CD4-positive, alpha-beta T cell (primary cell): Measurements from ENCODE around the gene MTX3. TPM values are rescaled to one million over a fixed set of nuclear protein-coding genes. Genes with fewer than 3 reads are reported as not detected.

ENCODE experiments used
- ATAC-seq: fragments of 200-7000 bp; cut with Tn5 transposase; one replicate; pipeline ENCODE4 v1.10.0; 2022; ENCODE audit warnings: mild to moderate bottlenecking; ENCODE audit not compliant: poor library complexity
- CTCF ChIA-PET: fragments of 350-600 bp; sonication (Branson Sonifier 250); formaldehyde crosslinking; loops from one replicate; lab custom pipeline; 2021; ENCODE audit warnings: antibody characterized with exemption, inconsistent platforms; lab: Charles Lee
- POLR2A ChIA-PET: fragments of 350-600 bp; sonication (Branson Sonifier 250); formaldehyde crosslinking; loops from one replicate; lab custom pipeline; 2021; ENCODE audit warnings: antibody characterized with exemption, inconsistent platforms; lab: Charles Lee
- DNase-seq, 14 experiments: peaks; one replicate each; pipeline ENCODE4 v3.0.0-alpha.2; 2013 to 2020; ENCODE audit warnings: mixed read lengths in 2 of 14
- H3K27ac ChIP-seq, 2 donors: one replicate each; pipeline versions ENCODE4 v1.5.1 to v1.7.0; 2013; ENCODE audit warnings: low read length in 2 of 2, low read depth in 1 of 2, mild to moderate bottlenecking in 1 of 2
- H3K27me3 ChIP-seq, 2 experiments: 1 replicate in 1 of 2; 2 replicates in 1 of 2; pipeline versions ENCODE4 v1.6.1 to v1.7.0; 2013; ENCODE audit warnings: low read length in 2 of 2, control low read depth in 1 of 2, mild to moderate bottlenecking in 1 of 2, moderate library complexity in 1 of 2; ENCODE audit not compliant: insufficient read depth in 2 of 2, control insufficient read depth in 1 of 2
- H3K36me3 ChIP-seq: one replicate; pipeline ENCODE4 v1.6.1; 2013; ENCODE audit warnings: low read length, control low read depth; ENCODE audit not compliant: insufficient read depth
- H3K4me1 ChIP-seq: one replicate; pipeline ENCODE4 v1.6.1; 2013; ENCODE audit warnings: low read length, control low read depth; ENCODE audit not compliant: insufficient read depth
- H3K4me3 ChIP-seq: one replicate; pipeline ENCODE4 v1.5.1; 2013; ENCODE audit warnings: mild to moderate bottlenecking, low read length, moderate library complexity
- H3K9me3 ChIP-seq, 2 experiments: 1 replicate in 1 of 2; 2 replicates in 1 of 2; pipeline versions ENCODE4 v1.6.1 to v1.7.0; 2013; ENCODE audit warnings: low read length in 2 of 2, mild to moderate bottlenecking in 2 of 2, control low read depth in 1 of 2, moderate library complexity in 1 of 2; ENCODE audit not compliant: control insufficient read depth in 1 of 2, insufficient read depth in 1 of 2
- H3K27ac Mint-ChIP-seq: one replicate; pipeline ENCODE4 v1.8.0; 2020; ENCODE audit warnings: mixed read lengths
- H3K27me3 Mint-ChIP-seq: one replicate; pipeline ENCODE4 v1.8.0; 2021; ENCODE audit warnings: mixed read lengths
- H3K36me3 Mint-ChIP-seq: one replicate; pipeline ENCODE4 v1.8.0; 2021; ENCODE audit warnings: low read depth, mixed read lengths
- H3K4me1 Mint-ChIP-seq: one replicate; pipeline ENCODE4 v1.8.0; 2021; ENCODE audit warnings: low read depth, mixed read lengths
- H3K4me3 Mint-ChIP-seq: one replicate; pipeline ENCODE4 v1.8.0; 2020; ENCODE audit warnings: mild to moderate bottlenecking, mixed read lengths
- H3K9me3 Mint-ChIP-seq: one replicate; pipeline ENCODE4 v1.8.0; 2020; ENCODE audit warnings: mixed read lengths
- intact Hi-C, 2 experiments: fragments of 100-400 bp; cut with DNase I in 1 of 2; cut with micrococcal nuclease in 1 of 2; formaldehyde crosslinking; loops; one replicate each; pipeline versions ENCODE4 v1.15.1 to v1.9.0; 2023 to 2025; cut with DNase I, micrococcal nuclease
- total RNA-seq, 174 experiments: library from RNA in 2 of 174; stranded (reverse) in 2 of 174; gene quantifications; one replicate each; pipeline ENCODE4 v1.2.3 and lab custom pipeline; 2021 to 2026
- TF ChIP-seq, protein P1 (sequence below): fragments of 200-600 bp; IDR thresholded peaks from one replicate; pipeline ENCODE4 v1.8.0; 2022; ENCODE audit warnings: antibody characterized with exemption, mild to moderate bottlenecking

Gene MTX3
- total RNA-seq, 2 experiments from 2014 or later, result 25.6 to 26.5 TPM

DNA sequence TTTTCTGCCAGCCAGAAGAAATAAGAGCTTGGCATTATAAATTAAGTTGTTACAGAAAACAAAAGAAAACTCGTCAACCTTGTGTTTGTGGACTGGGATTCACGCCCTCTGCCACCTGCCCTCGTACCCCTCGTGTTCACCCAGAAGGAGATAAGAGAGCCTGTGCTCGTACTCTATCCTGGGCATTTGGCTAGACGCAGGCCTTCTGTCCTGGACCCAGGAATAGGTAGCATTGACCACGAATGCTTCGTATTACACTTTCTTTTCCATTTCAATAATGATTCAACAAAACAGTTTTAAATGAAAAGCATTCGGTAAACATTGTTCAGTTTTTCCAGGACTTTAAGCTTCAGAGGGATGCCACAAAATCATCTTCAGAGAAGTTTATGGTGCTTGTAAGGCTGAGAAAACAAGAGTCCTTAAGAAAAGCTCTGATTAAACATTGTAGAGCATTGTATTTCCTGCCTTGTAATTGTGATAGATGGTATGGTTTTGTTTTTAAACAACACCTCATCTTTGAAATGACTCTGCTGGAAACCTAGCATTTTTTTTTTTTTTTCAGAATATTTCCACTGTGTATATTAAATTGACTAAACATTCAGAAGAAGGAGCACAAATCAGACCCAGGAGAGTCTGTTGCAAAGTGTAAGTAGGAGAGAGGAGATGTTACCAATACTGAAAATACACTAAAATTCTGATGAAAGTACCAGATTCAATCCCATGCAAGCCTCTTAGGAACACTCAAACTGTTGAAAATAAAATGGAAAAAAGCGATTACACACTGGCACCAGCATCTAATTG, 27.6 kb downstream of the MTX3 start:
- Mint-ChIP-seq H3K4me3 (no peak overlapping the region), H3K27ac (no peak overlapping the region), H3K9me3 (no peaks in the 10 kb centered on the region), H3K27me3 (peaks cover 4% of the 10 kb centered on the region), H3K4me1 (no peaks in the 10 kb centered on the region), H3K36me3 (no peaks in the 10 kb centered on the region)
- H3K9me3 ChIP-seq, result no peaks in the 10 kb centered on the region
- H3K27ac ChIP-seq, result no peak overlapping the region
- TF ChIP-seq, protein P1, sequence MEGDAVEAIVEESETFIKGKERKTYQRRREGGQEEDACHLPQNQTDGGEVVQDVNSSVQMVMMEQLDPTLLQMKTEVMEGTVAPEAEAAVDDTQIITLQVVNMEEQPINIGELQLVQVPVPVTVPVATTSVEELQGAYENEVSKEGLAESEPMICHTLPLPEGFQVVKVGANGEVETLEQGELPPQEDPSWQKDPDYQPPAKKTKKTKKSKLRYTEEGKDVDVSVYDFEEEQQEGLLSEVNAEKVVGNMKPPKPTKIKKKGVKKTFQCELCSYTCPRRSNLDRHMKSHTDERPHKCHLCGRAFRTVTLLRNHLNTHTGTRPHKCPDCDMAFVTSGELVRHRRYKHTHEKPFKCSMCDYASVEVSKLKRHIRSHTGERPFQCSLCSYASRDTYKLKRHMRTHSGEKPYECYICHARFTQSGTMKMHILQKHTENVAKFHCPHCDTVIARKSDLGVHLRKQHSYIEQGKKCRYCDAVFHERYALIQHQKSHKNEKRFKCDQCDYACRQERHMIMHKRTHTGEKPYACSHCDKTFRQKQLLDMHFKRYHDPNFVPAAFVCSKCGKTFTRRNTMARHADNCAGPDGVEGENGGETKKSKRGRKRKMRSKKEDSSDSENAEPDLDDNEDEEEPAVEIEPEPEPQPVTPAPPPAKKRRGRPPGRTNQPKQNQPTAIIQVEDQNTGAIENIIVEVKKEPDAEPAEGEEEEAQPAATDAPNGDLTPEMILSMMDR, result no peak
- intact Hi-C loops, result no loop called here
- H3K4me1 ChIP-seq, result no peaks in the 10 kb centered on the region
- no peaks in the 10 kb centered on the region for H3K36me3 ChIP-seq
- H3K4me3 ChIP-seq, result no peak overlapping the region
- ATAC-seq, result no peak
- CTCF ChIA-PET, result no interaction called here
- POLR2A ChIA-PET, result interaction anchor here (0.6 kb wide), 1 partner anchor 247 kb away, joined by 3 read pairs; no protein-coding TSS in a partner anchor
- no peak for DNase-seq
- H3K27me3 ChIP-seq, result no peaks in the 10 kb centered on the region

DNA sequence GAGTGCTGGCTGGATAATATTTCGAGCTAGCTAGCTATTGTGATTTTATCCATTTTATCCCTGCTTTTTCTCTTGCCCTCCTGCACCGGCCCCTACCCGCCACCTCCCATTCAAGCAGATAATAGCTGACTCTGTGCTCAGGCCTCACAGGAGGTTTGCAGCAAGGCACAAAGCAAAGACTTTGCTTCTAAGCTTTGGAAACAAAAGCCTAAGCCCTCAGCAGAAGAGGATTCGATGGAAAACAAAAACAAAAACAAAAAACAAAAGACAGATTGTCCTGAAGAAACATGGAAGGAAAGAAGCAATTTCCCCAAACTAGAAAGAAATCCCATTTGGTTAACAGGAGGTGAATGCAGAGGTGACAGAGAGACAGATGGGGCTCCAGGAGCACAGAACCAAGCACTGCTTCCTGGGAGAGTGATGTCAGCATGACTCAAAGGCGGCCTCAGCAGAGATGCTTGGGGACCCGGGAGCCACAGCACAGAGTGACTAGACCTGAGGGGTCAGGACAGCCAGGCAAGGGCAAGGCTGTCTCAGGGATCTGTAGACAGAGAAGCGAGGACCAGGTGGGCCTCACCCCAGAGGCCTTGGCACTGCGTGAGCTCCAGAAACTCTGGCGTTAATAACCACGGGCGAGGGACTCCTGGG, 28.4 kb downstream of the MTX3 start:
- H3K4me3 ChIP-seq, result no peak overlapping the region
- no peak overlapping the region for H3K27ac Mint-ChIP-seq
- no peak overlapping the region for H3K4me3 Mint-ChIP-seq
- no peak for DNase-seq
- CTCF ChIA-PET, result no interaction called here
- TF ChIP-seq, protein P1, result no peak
- H3K36me3 Mint-ChIP-seq, result no peaks in the 10 kb centered on the region
- peaks cover 4% of the 10 kb centered on the region for H3K27me3 Mint-ChIP-seq
- no peaks in the 10 kb centered on the region for H3K4me1 ChIP-seq
- no peak for ATAC-seq
- no peaks in the 10 kb centered on the region for H3K9me3 Mint-ChIP-seq
- no peak overlapping the region for H3K27ac ChIP-seq
- H3K9me3 ChIP-seq, result no peaks in the 10 kb centered on the region
- no peaks in the 10 kb centered on the region for H3K36me3 ChIP-seq
- intact Hi-C loops, result no loop called here
- POLR2A ChIA-PET, result interaction anchor here (0.6 kb wide), 1 partner anchor 202 kb away, joined by 3 read pairs; no protein-coding TSS in a partner anchor
- no peaks in the 10 kb centered on the region for H3K4me1 Mint-ChIP-seq
- no peaks in the 10 kb centered on the region for H3K27me3 ChIP-seq

DNA sequence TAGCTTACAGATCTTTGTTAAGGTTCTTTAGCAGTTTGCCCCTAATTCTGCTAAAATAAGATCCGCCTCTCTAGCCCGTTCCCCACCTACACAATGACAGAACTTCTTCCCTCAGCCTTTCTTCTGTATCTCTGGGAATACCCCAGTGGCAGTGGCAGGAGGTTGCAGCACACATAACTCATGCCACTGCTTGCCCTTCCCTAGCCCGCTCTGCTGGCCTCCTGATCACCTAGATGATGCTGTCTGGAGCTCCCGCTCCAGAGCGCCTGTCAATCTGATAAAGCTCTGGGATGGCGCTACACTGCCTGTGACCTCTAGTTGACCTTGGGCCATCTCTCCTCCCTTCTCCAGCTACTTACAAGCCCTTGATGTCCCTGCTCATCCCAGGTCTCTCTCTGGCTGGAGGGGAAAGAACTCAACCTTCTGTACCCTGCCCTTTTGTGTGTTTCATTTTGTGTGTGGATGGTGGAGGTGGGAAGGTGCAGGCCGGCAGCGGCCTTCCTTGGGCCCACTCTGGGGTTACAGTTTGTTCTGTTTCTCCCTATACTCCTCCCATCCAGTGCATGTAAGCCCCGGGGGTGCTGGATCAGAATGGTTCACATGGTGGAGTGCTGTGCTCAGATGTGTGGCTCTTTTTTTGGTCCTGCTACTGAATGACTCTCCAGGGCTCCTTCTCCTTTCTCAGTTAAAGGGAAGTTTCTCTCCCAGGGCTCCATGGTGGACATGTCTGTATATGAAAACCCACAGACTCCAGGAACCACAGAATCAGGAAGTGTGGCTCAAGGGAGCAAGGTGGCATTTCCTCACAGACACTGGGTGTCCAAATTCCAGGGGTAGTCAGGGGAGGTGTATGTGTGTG, 29.1 kb downstream of the MTX3 start:
- Mint-ChIP-seq H3K9me3 (no peaks in the 10 kb centered on the region), H3K36me3 (no peaks in the 10 kb centered on the region), H3K27ac (no peak overlapping the region), H3K4me3 (no peak overlapping the region), H3K27me3 (peaks cover 4% of the 10 kb centered on the region), H3K4me1 (no peaks in the 10 kb centered on the region)
- DNase-seq (no peak), ATAC-seq (no peak)
- Histone ChIP-seq H3K4me1 (no peaks in the 10 kb centered on the region), H3K27me3 (no peaks in the 10 kb centered on the region), H3K9me3 (no peaks in the 10 kb centered on the region), H3K36me3 (no peaks in the 10 kb centered on the region), H3K4me3 (no peak overlapping the region), H3K27ac (no peak overlapping the region)
- CTCF ChIA-PET, result no interaction called here
- POLR2A ChIA-PET, result interaction anchor here (0.6 kb wide), 1 partner anchor 203 kb away, joined by 3 read pairs; no protein-coding TSS in a partner anchor
- TF ChIP-seq, protein P1, result no peak
- intact Hi-C loops, result no loop called here
